DOHH2 (cell line): ENCODE results near the gene PRDM5.

Experiments used
- CTCF ChIP-seq: fragments of 200-600 bp; sonication (generic); IDR thresholded peaks from one replicate; pipeline ENCODE4 v1.5.1; 2014; ENCODE audit warnings: antibody characterized with exemption, mild to moderate bottlenecking, low read depth, low read length; ENCODE audit not compliant: poor library complexity, severe bottlenecking
- EZH2phosphoT487 ChIP-seq: fragments of 200-600 bp; sonication (generic); IDR thresholded peaks from 2 replicates; pipeline ENCODE4 v1.6.1; 2017; ENCODE audit warnings: borderline replicate concordance, mild to moderate bottlenecking, antibody characterized with exemption, low read length, moderate library complexity, mixed read lengths

GRCh38 chr4:120939693-120940092, 17.2 kb upstream of the PRDM5 start:
- TF ChIP-seq CTCF = no peak
- no peak for TF ChIP-seq EZH2phosphoT487
